ENCODE data around the gene SHC2.
A peak's percentile ranks its signal among the peaks of the same experiment; 100 is the strongest.
"Not testable (repeated sequence)": the region's sequence is repeated elsewhere in the genome, so short reads cannot be mapped to it uniquely, and the experiment has no call there.

SHC2 gene

GRCh38 chr19:492091-492531 is 31.3 kb upstream of the SHC2 start:
- DNase-seq: no peak

GRCh38 chr19:491146-491741 is 30.4 kb upstream of the SHC2 start:
- DNase-seq: no peak

- no peak for DNase-seq
Measured at GRCh38 chr19:489418-490196, 28.8 kb upstream of the SHC2 start.

- peak; percentile 83 for DNase-seq
Measured at GRCh38 chr19:488505-489417, 27.9 kb upstream of the SHC2 start.

- no peak for DNase-seq
Measured at GRCh38 chr19:485583-486236, 24.9 kb upstream of the SHC2 start.

GRCh38 chr19:485077-485476 is 24.2 kb upstream of the SHC2 start:
- peak; percentile 14 for DNase-seq

GRCh38 chr19:484494-484893 is 23.7 kb upstream of the SHC2 start:
- DNase-seq: no peak

- DNase-seq: no peak
Measured at GRCh38 chr19:483332-484072, 22.7 kb upstream of the SHC2 start.

GRCh38 chr19:482186-483041 is 21.6 kb upstream of the SHC2 start:
- DNase-seq: no peak

- not testable (repeated sequence) for DNase-seq
Measured at GRCh38 chr19:481100-481499, 20.3 kb upstream of the SHC2 start.

- DNase-seq: no peak
Measured at GRCh38 chr19:480016-480855, 19.4 kb upstream of the SHC2 start.

GRCh38 chr19:478976-479375 is 18.1 kb upstream of the SHC2 start:
- DNase-seq: no peak

- no peak for DNase-seq
Measured at GRCh38 chr19:478236-478903, 17.5 kb upstream of the SHC2 start.

- no peak for DNase-seq
Measured at GRCh38 chr19:475360-475759, 14.5 kb upstream of the SHC2 start.

GRCh38 chr19:474126-475078 is 13.6 kb upstream of the SHC2 start:
- DNase-seq: no peak

GRCh38 chr19:472005-472858 is 11.4 kb upstream of the SHC2 start:
- DNase-seq: no peak

GRCh38 chr19:470701-471100 is 9.9 kb upstream of the SHC2 start:
- no peak for DNase-seq

GRCh38 chr19:469833-470232 is 9.0 kb upstream of the SHC2 start:
- DNase-seq: no peak

All from NCI-H2081 treated with DMSO at 0.1 percent for 48 hours (cell line).